AG09309 (cell line): ENCODE data around the gene TLR5.
"Not testable (repeated sequence)": the region's sequence is repeated elsewhere in the genome, so short reads cannot be mapped to it uniquely, and the experiment has no call there.

Source experiments
- DNase-seq: peaks from one replicate; pipeline ENCODE4 v3.0.0-alpha.2; 2010; ENCODE audit warnings: low read depth
- H3K4me3 ChIP-seq: 2 replicates; pipeline ENCODE4 v1.5.1; 2011; ENCODE audit warnings: mild to moderate bottlenecking, low read depth, low read length, moderate library complexity; ENCODE audit not compliant: control insufficient read depth
- CTCF ChIP-seq: IDR thresholded peaks from 2 replicates; pipeline ENCODE4 v1.5.1; 2011; ENCODE audit warnings: mild to moderate bottlenecking, low read depth, low read length, inconsistent platforms; ENCODE audit not compliant: insufficient read depth, control insufficient read depth; ENCODE audit errors: missing control alignments

Gene TLR5

GRCh38 chr1:223175633-223176032 is 32.6 kb upstream of the TLR5 start:
- no peak for DNase-seq
- TF ChIP-seq CTCF: no peak
- no peak overlapping the region for H3K4me3 ChIP-seq

GRCh38 chr1:223175032-223175431 is 32.0 kb upstream of the TLR5 start:
- no peak overlapping the region for H3K4me3 ChIP-seq
- TF ChIP-seq CTCF: peak; percentile 33
- DNase-seq: no peak

- H3K4me3 ChIP-seq, DNase-seq: not testable (repeated sequence)
Measured at GRCh38 chr1:223169458-223169857, 26.4 kb upstream of the TLR5 start.

GRCh38 chr1:223161321-223161720 is 18.3 kb upstream of the TLR5 start:
- H3K4me3 ChIP-seq: no peak overlapping the region
- no peak for TF ChIP-seq CTCF
- DNase-seq: no peak

GRCh38 chr1:223156343-223156742 is 13.3 kb upstream of the TLR5 start:
- no peak overlapping the region for H3K4me3 ChIP-seq
- DNase-seq: no peak
- no peak for TF ChIP-seq CTCF

- DNase-seq: no peak
- TF ChIP-seq CTCF: no peak
- no peak overlapping the region for H3K4me3 ChIP-seq
Measured at GRCh38 chr1:223155153-223155552, 12.1 kb upstream of the TLR5 start.

- DNase-seq: no peak
Measured at GRCh38 chr1:223153177-223154119, 10.4 kb upstream of the TLR5 start.

More at GRCh38 chr1:223153177-223154119, 10.4 kb upstream of the TLR5 start:
- TF ChIP-seq CTCF: no peak
- no peak overlapping the region for H3K4me3 ChIP-seq
